Renal cortical epithelial cell (primary cell): ENCODE results near the gene TFEB. TPM values are rescaled to one million over a fixed set of nuclear protein-coding genes. Genes with fewer than 3 reads are reported as not detected.

Source experiments
- DNase-seq: peaks from one replicate; pipeline ENCODE4 v3.0.0-alpha.2; 2011; ENCODE audit warnings: low read depth
- total RNA-seq: library from RNA; depleted of rRNA; stranded (reverse); fragments of >200 nt; gene quantifications from 2 replicates; pipeline ENCODE4 v1.2.3, GENCODE V29; 2014

The TFEB gene
- total RNA-seq, 1 donor from 2014 or later: 14.7 TPM

DNA sequence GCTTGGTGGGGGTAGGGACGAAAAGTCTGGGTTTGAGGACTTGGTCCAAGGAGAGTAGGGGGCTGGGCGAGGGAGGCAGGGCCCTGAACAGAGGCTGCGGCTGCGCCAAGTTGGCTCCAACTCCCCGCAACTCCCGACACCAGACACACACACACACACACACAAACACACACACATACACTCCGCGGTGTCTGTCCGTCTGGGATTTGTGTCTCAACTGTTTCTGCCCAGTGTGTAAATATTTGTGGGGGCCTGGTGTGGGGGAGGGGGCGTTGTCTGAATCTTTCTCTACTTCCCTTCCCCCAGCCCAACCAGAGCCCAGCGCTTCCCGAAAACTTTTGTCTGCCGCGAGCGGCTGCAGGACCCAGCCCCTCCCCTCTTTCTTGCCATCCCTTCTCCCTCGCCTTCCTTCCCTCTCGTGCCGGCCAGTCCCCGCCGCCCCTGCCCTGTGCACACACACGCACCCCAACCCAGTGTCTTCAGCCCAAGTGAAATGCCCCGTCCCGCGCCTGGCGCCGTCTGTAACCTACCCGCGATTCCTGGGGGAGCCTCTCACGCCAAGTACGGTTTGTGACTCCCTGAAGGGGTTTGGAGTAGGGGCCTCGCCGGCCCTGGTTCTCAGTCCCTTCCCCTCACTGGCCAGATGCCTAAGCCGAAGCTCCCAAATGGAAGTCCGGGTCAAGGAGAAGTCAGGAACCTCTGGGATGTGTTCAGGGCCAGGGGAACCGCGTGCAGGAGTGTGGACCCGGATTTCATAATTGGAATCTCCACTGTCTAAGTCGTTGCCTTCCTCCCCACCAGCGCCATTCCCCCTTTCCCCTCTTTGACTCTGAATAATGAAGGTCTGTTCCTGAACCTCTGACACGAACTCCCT, 96.2 kb downstream of the TFEB start:
- no peak for DNase-seq

DNA sequence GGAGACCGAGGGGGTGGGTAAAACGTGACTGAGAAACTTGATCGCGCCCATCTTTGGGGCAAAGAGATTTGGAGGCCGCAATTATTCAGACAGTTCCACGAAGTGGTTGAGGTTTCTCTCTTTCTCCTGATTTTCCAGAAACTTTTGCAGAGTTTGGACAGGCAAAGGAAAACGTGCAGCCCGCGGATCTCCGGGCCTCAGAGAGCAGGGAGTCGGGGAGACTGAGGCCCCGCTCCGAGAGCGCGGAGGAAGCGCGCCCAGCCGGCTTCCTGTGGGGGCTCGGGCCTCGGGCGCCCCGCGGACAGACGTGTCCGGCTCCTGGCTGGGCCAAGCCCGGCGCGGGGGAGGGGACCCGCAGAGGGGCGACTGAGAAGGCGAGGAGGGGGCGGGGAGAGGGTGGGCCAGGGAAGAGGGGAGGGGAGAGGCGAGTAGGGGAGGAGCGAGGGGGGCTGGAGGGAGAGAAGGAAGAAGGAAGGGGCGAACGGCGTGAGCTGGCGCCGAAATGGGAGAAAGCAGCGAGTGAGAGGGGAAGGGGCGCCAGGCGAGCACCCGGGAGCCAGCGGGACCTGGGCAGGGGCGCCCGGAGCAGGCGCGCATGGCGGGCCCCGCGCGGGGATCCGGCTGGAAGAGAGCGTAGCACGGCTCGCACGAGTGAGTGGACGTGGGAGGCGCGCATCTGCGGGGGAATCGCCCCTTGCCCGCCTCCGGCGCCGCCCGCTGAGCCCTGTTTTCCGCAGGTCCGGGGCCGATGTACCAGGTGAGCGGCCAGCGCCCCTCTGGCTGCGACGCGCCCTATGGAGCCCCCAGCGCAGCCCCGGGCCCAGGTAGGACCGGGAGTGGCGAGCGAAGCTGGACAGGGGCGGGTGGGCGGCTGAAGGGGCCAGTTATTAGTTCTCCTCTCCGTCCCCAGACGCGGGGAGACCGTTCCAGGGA, 97.1 kb downstream of the TFEB start, which contains the start of gene MDFI:
MDFI (plus strand) TSS at position 467 of the 933 bp plus-strand sequence; CDS start at position 749, 282 bp downstream.
- no peak for DNase-seq

DNA sequence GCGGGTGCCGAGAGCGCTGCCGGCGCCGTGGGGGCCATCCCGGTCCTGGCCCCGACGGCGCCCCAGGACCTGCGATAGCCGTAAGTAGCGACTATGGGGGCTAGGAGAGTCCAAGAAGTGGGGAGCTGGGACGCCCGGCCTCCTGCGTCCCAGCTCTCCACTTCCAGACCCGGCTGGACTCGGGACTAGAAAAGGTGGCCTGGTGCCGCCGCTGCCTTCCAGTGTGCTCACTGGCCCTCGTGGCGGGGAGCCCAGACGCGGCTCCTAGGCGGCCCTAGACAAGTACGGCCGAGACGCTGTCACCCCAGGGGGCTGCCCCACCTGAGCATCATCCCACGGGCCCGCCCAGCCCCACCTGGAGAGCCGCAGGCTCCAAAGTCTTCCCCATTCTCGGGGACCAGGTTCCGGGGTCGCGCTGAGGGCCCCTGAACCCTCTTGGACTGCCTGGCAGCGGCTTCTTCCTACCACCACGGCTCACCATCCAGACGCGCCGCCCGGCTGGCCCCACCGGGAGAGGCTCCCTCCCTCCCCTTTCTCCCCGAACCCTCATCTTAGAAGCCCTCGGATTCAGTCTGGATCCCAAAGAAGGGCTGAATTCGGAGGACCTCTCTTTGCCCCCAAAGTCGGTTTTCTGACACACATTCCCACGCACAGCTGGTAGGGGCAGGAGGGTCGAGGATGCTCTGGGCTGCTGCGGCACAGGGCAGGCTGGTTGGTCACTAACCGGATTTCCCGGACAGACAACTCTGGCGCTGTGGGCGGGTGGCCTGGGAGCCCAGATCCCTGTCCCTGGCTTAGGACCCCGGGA, 98.0 kb downstream of the TFEB start:
- no peak for DNase-seq

GRCh38 chr6:41636833-41637193, 98.6 kb downstream of the TFEB start:
- peak; percentile 26 for DNase-seq

DNA sequence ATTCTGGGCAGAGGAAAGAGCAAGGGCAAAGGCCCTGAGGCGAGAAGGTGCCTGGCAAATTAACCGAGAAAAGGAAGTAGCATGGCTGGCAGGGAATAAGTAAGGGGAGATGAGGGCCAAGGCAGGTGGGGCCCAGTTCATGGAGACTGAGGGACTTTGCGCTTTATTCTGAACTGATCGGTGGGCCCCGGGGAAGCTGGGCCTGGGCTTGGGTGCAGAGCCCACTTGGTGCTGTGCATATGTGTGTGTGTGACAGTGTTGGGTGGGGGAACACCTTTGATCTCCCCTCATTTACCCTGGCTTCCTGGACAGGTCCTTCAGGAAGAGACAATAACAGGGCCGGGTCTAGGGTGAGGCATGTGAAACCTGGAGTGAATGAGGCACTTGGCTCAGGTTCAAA, 100.0 kb downstream of the TFEB start:
- DNase-seq: no peak

GRCh38 chr6:41634657-41635056, 100.8 kb downstream of the TFEB start:
- DNase-seq: peak; percentile 3

Other genes starting within 250 kb of the TFEB start
- 1.9 and 8.0 TPM in 2 replicates for gene FOXP4, start 189.2 kb downstream of the TFEB start, total RNA-seq
- 3.4 and 20.0 TPM in 2 replicates for gene MDFI, start 97.1 kb downstream of the TFEB start, total RNA-seq
- not detected in 2 replicates for gene PGC, start 11.8 kb upstream of the TFEB start, total RNA-seq
- 0.35 and 2.0 TPM in 2 replicates for gene FRS3, start 44.3 kb upstream of the TFEB start, total RNA-seq
- 0.52 and 1.7 TPM in 2 replicates for gene PRICKLE4, start 45.2 kb upstream of the TFEB start, total RNA-seq
- 60.7 and 96.6 TPM in 2 replicates for gene TOMM6, start 52.1 kb upstream of the TFEB start, total RNA-seq
- 0.87 and 6.3 TPM in 2 replicates for gene USP49, start 159.8 kb upstream of the TFEB start, total RNA-seq
- 39.2 and 42.5 TPM in 2 replicates for gene MED20, start 185.5 kb upstream of the TFEB start, total RNA-seq
- 12.5 and 31.4 TPM in 2 replicates for gene BYSL, start 185.9 kb upstream of the TFEB start, total RNA-seq
- 54.9 and 113 TPM in 2 replicates for gene CCND3, start 206.2 kb upstream of the TFEB start, total RNA-seq